ENCODE measurements around the gene MAP3K9.

Gene MAP3K9

DNA sequence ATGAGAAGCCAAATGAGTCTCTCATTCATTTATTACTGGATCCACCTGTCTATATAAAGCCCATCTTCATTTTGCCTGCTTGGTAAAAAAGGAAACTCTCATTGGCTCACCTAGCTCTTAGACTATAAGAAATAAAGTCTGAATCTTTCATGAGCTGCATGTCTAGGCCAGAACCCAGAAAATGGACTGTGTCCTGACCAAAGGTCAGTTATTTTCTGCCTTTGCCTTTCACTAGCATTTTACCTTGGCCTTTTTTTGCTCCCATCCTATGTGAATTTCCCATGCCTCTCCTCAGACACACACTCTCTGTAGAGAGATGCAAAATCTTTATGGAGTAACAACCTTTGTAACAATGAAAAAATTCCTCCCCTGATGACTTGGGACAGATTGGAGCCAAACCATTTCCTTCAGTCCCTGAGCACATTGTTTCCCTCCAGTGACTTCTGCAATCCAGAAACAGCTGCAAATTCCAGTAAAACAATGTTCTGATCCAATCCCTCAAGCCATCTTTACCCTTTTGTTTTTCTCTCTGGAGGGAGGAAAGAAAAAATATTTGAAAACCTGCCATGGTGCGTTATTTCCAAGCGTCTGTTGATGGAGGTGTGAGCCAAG lies 33.6 kb upstream of the MAP3K9 start:
- Histone ChIP-seq H4K12ac (ENCODE audit: low read depth, low read length) (no peak overlapping the region), H3K9me3 (ENCODE audit: insufficient read depth, low read depth, low read length) (peaks cover 3% of the 10 kb centered on the region), H2BK120ac (ENCODE audit: insufficient read depth, low read length, poor library complexity) (no peak overlapping the region), H2AFZ (ENCODE audit: insufficient read depth, low read length, poor library complexity) (no peak overlapping the region), H3K23ac (ENCODE audit: low read length) (no peak overlapping the region), H3K4me1 (ENCODE audit: control insufficient read depth in 1 of 2, insufficient read depth in 2 of 2, low read length in 2 of 2) (no peaks in the 10 kb centered on the region), H3K9ac (ENCODE audit: low read length) (no peak overlapping the region), H2BK5ac (ENCODE audit: low read depth, low read length, poor library complexity) (no peak overlapping the region), H2AK5ac (ENCODE audit: low read length) (no peak overlapping the region), H3K27ac (ENCODE audit: low read depth, low read length) (no peak overlapping the region), H3K27me3 (ENCODE audit: insufficient read depth, low read length) (no peaks in the 10 kb centered on the region), H2BK12ac (ENCODE audit: low read length) (no peak overlapping the region), H3K4ac (ENCODE audit: low read depth, low read length) (no peak overlapping the region), H3K36me3 (ENCODE audit: control insufficient read depth in 1 of 2, insufficient read depth in 2 of 2, low read length in 2 of 2) (no peaks in the 10 kb centered on the region), H3K4me2 (ENCODE audit: low read length) (no peak overlapping the region), H4K8ac (ENCODE audit: low read depth, low read length) (no peak overlapping the region), H3K79me1 (ENCODE audit: low read length) (no peaks in the 10 kb centered on the region), H3K18ac (ENCODE audit: low read length) (no peak overlapping the region), H3K14ac (ENCODE audit: low read length) (no peak overlapping the region), H3K79me2 (ENCODE audit: control insufficient read depth, insufficient read depth, low read length, poor library complexity) (no peaks in the 10 kb centered on the region), H4K91ac (ENCODE audit: low read depth, low read length) (no peak overlapping the region), H3K4me3 (ENCODE audit: low read depth, low read length) (no peak overlapping the region)
- DNase-seq: peak in 1 of 2 donors; percentile 67
- no CpG with 5 or more reads among the region's 2 CpGs for WGBS (ENCODE audit: extremely low coverage, insufficient coverage, insufficient read length)

DNA sequence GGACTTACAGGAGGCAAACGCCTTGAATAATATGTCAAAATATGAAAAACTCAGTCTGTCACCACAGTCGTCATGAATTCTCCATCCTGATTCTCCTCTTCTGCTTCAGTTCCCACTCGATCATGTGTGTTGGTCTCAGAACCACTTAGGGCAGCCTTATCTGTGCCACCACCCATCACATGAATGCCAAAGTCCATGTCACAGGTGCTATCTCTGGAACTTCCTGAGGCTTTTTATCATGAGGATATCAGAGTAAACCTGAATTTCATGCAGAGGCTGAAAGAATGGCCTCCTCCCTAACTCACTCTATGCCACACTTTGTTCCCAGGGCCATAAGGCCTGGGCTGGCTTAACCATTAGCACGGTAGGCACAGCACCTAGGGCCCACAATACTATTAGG lies 28.8 kb upstream of the MAP3K9 start:
- H4K8ac ChIP-seq (ENCODE audit: low read depth, low read length): no peak overlapping the region
- H3K9ac ChIP-seq (ENCODE audit: low read length): no peak overlapping the region
- no peak overlapping the region for H3K23ac ChIP-seq (ENCODE audit: low read length)
- H3K9me3 ChIP-seq (ENCODE audit: insufficient read depth, low read depth, low read length): peaks cover 3% of the 10 kb centered on the region
- H2AFZ ChIP-seq (ENCODE audit: insufficient read depth, low read length, poor library complexity): no peak overlapping the region
- H3K79me2 ChIP-seq (ENCODE audit: control insufficient read depth, insufficient read depth, low read length, poor library complexity): no peaks in the 10 kb centered on the region
- no peak overlapping the region for H3K4ac ChIP-seq (ENCODE audit: low read depth, low read length)
- WGBS (ENCODE audit: extremely low coverage, insufficient coverage, insufficient read length): no CpG with 5 or more reads among the region's 4 CpGs
- H2BK12ac ChIP-seq (ENCODE audit: low read length): no peak overlapping the region
- H2AK5ac ChIP-seq (ENCODE audit: low read length): no peak overlapping the region
- no peak overlapping the region for H3K4me2 ChIP-seq (ENCODE audit: low read length)
- no peaks in the 10 kb centered on the region for H3K36me3 ChIP-seq (ENCODE audit: control insufficient read depth in 1 of 2, insufficient read depth in 2 of 2, low read length in 2 of 2)
- DNase-seq: no peak
- no peak overlapping the region for H3K14ac ChIP-seq (ENCODE audit: low read length)
- no peak overlapping the region for H3K27ac ChIP-seq (ENCODE audit: low read depth, low read length)
- H2BK120ac ChIP-seq (ENCODE audit: insufficient read depth, low read length, poor library complexity): no peak overlapping the region
- H3K4me3 ChIP-seq (ENCODE audit: low read depth, low read length): no peak overlapping the region
- H3K4me1 ChIP-seq (ENCODE audit: control insufficient read depth in 1 of 2, insufficient read depth in 2 of 2, low read length in 2 of 2): no peaks in the 10 kb centered on the region
- H2BK5ac ChIP-seq (ENCODE audit: low read depth, low read length, poor library complexity): no peak overlapping the region
- no peak overlapping the region for H3K18ac ChIP-seq (ENCODE audit: low read length)
- no peaks in the 10 kb centered on the region for H3K79me1 ChIP-seq (ENCODE audit: low read length)
- H4K91ac ChIP-seq (ENCODE audit: low read depth, low read length): no peak overlapping the region
- H4K12ac ChIP-seq (ENCODE audit: low read depth, low read length): no peak overlapping the region
- no peaks in the 10 kb centered on the region for H3K27me3 ChIP-seq (ENCODE audit: insufficient read depth, low read length)

DNA sequence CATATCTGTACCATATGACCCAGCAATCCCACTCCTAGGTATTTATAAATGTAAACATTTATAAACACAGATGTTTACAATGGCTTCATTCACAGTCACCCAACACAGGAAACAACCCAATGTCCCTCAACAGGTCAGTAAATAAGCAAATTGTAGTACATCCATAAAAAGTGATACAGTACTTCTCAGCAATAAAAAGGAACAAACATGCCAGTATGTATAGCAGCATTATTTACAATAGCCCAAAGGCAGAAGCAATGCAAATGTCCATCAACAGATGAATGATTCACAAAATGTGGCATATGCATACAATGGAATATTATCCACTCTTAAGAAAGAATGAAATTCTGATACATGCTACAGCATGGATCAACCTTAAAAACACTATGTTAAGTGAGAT lies 27.6 kb upstream of the MAP3K9 start:
- Histone ChIP-seq H2AFZ (ENCODE audit: insufficient read depth, low read length, poor library complexity) (no peak overlapping the region), H3K79me1 (ENCODE audit: low read length) (no peaks in the 10 kb centered on the region), H3K79me2 (ENCODE audit: control insufficient read depth, insufficient read depth, low read length, poor library complexity) (no peaks in the 10 kb centered on the region), H3K18ac (ENCODE audit: low read length) (no peak overlapping the region), H3K9ac (ENCODE audit: low read length) (no peak overlapping the region), H3K4ac (ENCODE audit: low read depth, low read length) (no peak overlapping the region), H3K14ac (ENCODE audit: low read length) (no peak overlapping the region), H3K27me3 (ENCODE audit: insufficient read depth, low read length) (no peaks in the 10 kb centered on the region), H3K9me3 (ENCODE audit: insufficient read depth, low read depth, low read length) (peaks cover 3% of the 10 kb centered on the region), H3K4me1 (ENCODE audit: control insufficient read depth in 1 of 2, insufficient read depth in 2 of 2, low read length in 2 of 2) (no peaks in the 10 kb centered on the region), H3K36me3 (ENCODE audit: control insufficient read depth in 1 of 2, insufficient read depth in 2 of 2, low read length in 2 of 2) (no peaks in the 10 kb centered on the region), H2AK5ac (ENCODE audit: low read length) (no peak overlapping the region), H3K23ac (ENCODE audit: low read length) (no peak overlapping the region), H4K8ac (ENCODE audit: low read depth, low read length) (no peak overlapping the region), H4K12ac (ENCODE audit: low read depth, low read length) (no peak overlapping the region), H2BK120ac (ENCODE audit: insufficient read depth, low read length, poor library complexity) (no peak overlapping the region), H3K4me3 (ENCODE audit: low read depth, low read length) (no peak overlapping the region), H3K4me2 (ENCODE audit: low read length) (no peak overlapping the region), H2BK5ac (ENCODE audit: low read depth, low read length, poor library complexity) (no peak overlapping the region), H4K91ac (ENCODE audit: low read depth, low read length) (no peak overlapping the region), H3K27ac (ENCODE audit: low read depth, low read length) (no peak overlapping the region), H2BK12ac (ENCODE audit: low read length) (no peak overlapping the region)
- no peak for DNase-seq

DNA sequence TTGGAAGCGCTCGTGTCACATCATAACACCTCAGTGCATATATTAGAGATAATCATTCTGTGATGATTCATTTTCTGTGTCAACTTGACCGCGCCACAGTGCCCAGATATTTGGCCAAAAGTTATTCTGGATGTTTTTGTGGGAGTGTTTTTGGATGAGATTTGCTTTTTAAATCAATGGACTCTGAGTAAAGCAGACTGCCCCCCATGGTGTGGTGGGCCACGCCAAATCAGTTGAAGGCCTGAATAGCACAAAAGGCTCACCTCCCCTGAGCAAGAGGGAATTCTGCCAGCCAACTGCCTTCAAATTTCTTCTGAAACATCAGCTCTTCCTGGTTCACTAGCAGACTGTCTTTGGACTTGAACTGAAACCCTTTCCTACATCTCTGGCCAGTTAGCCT lies 24.6 kb upstream of the MAP3K9 start:
- H3K4me3 ChIP-seq (ENCODE audit: low read depth, low read length): no peak overlapping the region

More for the DNA sequence above, 24.6 kb upstream of the MAP3K9 start:
- no peak overlapping the region for H3K4me2 ChIP-seq (ENCODE audit: low read length)
- no peaks in the 10 kb centered on the region for H3K9me3 ChIP-seq (ENCODE audit: insufficient read depth, low read depth, low read length)
- H4K8ac ChIP-seq (ENCODE audit: low read depth, low read length): no peak overlapping the region
- DNase-seq: no peak
- H2BK12ac ChIP-seq (ENCODE audit: low read length): no peak overlapping the region
- H3K27ac ChIP-seq (ENCODE audit: low read depth, low read length): no peak overlapping the region
- no peak overlapping the region for H2AFZ ChIP-seq (ENCODE audit: insufficient read depth, low read length, poor library complexity)
- no peaks in the 10 kb centered on the region for H3K79me2 ChIP-seq (ENCODE audit: control insufficient read depth, insufficient read depth, low read length, poor library complexity)
- H3K14ac ChIP-seq (ENCODE audit: low read length): no peak overlapping the region
- no peak overlapping the region for H2BK120ac ChIP-seq (ENCODE audit: insufficient read depth, low read length, poor library complexity)
- no peak overlapping the region for H2BK5ac ChIP-seq (ENCODE audit: low read depth, low read length, poor library complexity)
- no peaks in the 10 kb centered on the region for H3K79me1 ChIP-seq (ENCODE audit: low read length)
- H4K12ac ChIP-seq (ENCODE audit: low read depth, low read length): no peak overlapping the region
- H4K91ac ChIP-seq (ENCODE audit: low read depth, low read length): no peak overlapping the region
- no CpG with 5 or more reads among the region's 5 CpGs for WGBS (ENCODE audit: extremely low coverage, insufficient coverage, insufficient read length)
- H3K9ac ChIP-seq (ENCODE audit: low read length): no peak overlapping the region
- no peak overlapping the region for H3K4ac ChIP-seq (ENCODE audit: low read depth, low read length)
- no peaks in the 10 kb centered on the region for H3K4me1 ChIP-seq (ENCODE audit: control insufficient read depth in 1 of 2, insufficient read depth in 2 of 2, low read length in 2 of 2)
- H2AK5ac ChIP-seq (ENCODE audit: low read length): no peak overlapping the region
- no peak overlapping the region for H3K18ac ChIP-seq (ENCODE audit: low read length)
- no peak overlapping the region for H3K23ac ChIP-seq (ENCODE audit: low read length)
- no peaks in the 10 kb centered on the region for H3K36me3 ChIP-seq (ENCODE audit: control insufficient read depth in 1 of 2, insufficient read depth in 2 of 2, low read length in 2 of 2)
- no peaks in the 10 kb centered on the region for H3K27me3 ChIP-seq (ENCODE audit: insufficient read depth, low read length)
